Vagina (tissue), 2 donors: Measurements from ENCODE around the gene RUNX2. TPM values are rescaled to one million over a fixed set of nuclear protein-coding genes. Genes with fewer than 3 reads are reported as not detected.

Experiments
- DNase-seq, 2 donors: peaks; one replicate each; pipeline ENCODE4 v3.0.0-alpha.2; 2017; ENCODE audit errors: extremely low spot score in 2 of 2
- H3K27ac ChIP-seq: fragments of 200-600 bp; sonication (generic); one replicate; pipeline ENCODE4 v1.5.1; 2019
- H3K27me3 ChIP-seq: fragments of 200-600 bp; sonication (generic); one replicate; pipeline ENCODE4 v1.5.1; 2019
- H3K36me3 ChIP-seq, 2 donors: fragments of 200-600 bp; sonication (generic); one replicate each; pipeline ENCODE4 v1.5.1; 2017 to 2019
- H3K4me1 ChIP-seq: fragments of 200-600 bp; sonication (generic); one replicate; pipeline ENCODE4 v1.5.1; 2019
- H3K4me3 ChIP-seq, 2 donors: fragments of 200-600 bp; sonication (generic); 1 replicate in 1 of 2; 2 replicates in 1 of 2; pipeline ENCODE4 v1.5.1; 2016 to 2019
- H3K9me3 ChIP-seq: fragments of 200-600 bp; sonication (generic); one replicate; pipeline ENCODE4 v1.5.1; 2019
- CTCF ChIP-seq, 3 experiments: fragments of 450-650 bp in 2 of 3; fragments of 200-600 bp in 1 of 3; sonication (generic) in 1 of 3; IDR thresholded peaks; one replicate each; pipeline ENCODE4 v1.5.1; 2017 to 2019; ENCODE audit warnings: antibody characterized with exemption in 3 of 3, mild to moderate bottlenecking in 2 of 3, moderate library complexity in 2 of 3
- POLR2A ChIP-seq, 2 donors: fragments of 450-650 bp; IDR thresholded peaks; one replicate each; pipeline ENCODE4 v1.6.1; 2017; ENCODE audit warnings: antibody characterized with exemption in 2 of 2, mild to moderate bottlenecking in 2 of 2, moderate library complexity in 2 of 2
- POLR2AphosphoS5 ChIP-seq, 2 donors: sonication (generic); formaldehyde crosslinking; IDR thresholded peaks; one replicate each; pipeline ENCODE4 v1.9.0; 2017; ENCODE audit warnings: antibody characterized with exemption in 2 of 2, mild to moderate bottlenecking in 2 of 2, low read depth in 1 of 2; ENCODE audit not compliant: insufficient read depth in 1 of 2
- intact Hi-C: fragments of 100-400 bp; cut with DNase I; formaldehyde crosslinking; loops from one replicate; pipeline ENCODE4 v1.15.1; 2023
- total RNA-seq: library from RNA; depleted of rRNA; stranded (reverse); fragments of >200 nt; gene quantifications from one replicate; pipeline ENCODE4 v1.2.3, GENCODE V29; 2016

Gene RUNX2
- total RNA-seq, 1 donor from 2014 or later: 13.0 TPM

- Histone ChIP-seq H3K4me3 (no peak overlapping the region), H3K4me1 (peaks cover 8% of the 10 kb centered on the region), H3K27ac (no peak overlapping the region), H3K9me3 (no peaks in the 10 kb centered on the region), H3K27me3 (no peaks in the 10 kb centered on the region), H3K36me3 (no peaks in the 10 kb centered on the region)
- DNase-seq: no peak
- no peak for TF ChIP-seq POLR2A (IDR thresholded peaks at IDR 0.05)
- no peak for TF ChIP-seq POLR2AphosphoS5 (IDR thresholded peaks at IDR 0.05; ENCODE audit: insufficient read depth in 1 of 2, low read depth in 1 of 2)
- TF ChIP-seq CTCF (IDR thresholded peaks at IDR 0.05): no peak
- intact Hi-C loops: no loop called here
Measured at GRCh38 chr6:45382391-45382790, 54.3 kb downstream of the RUNX2 start.

- no peak for DNase-seq
- no peaks in the 10 kb centered on the region for H3K9me3 ChIP-seq
- intact Hi-C loops: no loop called here
- no peak overlapping the region for H3K27ac ChIP-seq
- H3K27me3 ChIP-seq: no peaks in the 10 kb centered on the region
- TF ChIP-seq POLR2AphosphoS5 (IDR thresholded peaks at IDR 0.05; ENCODE audit: insufficient read depth in 1 of 2, low read depth in 1 of 2) (no peak), CTCF (IDR thresholded peaks at IDR 0.05) (no peak), POLR2A (IDR thresholded peaks at IDR 0.05) (no peak)
- no peaks in the 10 kb centered on the region for H3K36me3 ChIP-seq
- no peak overlapping the region for H3K4me3 ChIP-seq
- H3K4me1 ChIP-seq: no peaks in the 10 kb centered on the region
Measured at GRCh38 chr6:45386501-45386900, 58.4 kb downstream of the RUNX2 start.

- no peaks in the 10 kb centered on the region for H3K27me3 ChIP-seq
- H3K4me1 ChIP-seq: no peaks in the 10 kb centered on the region
- no peak overlapping the region for H3K4me3 ChIP-seq
- H3K9me3 ChIP-seq: no peaks in the 10 kb centered on the region
- H3K36me3 ChIP-seq: no peaks in the 10 kb centered on the region
- H3K27ac ChIP-seq: no peak overlapping the region
- DNase-seq: no peak
- TF ChIP-seq POLR2AphosphoS5 (IDR thresholded peaks at IDR 0.05; ENCODE audit: insufficient read depth in 1 of 2, low read depth in 1 of 2) (no peak), POLR2A (IDR thresholded peaks at IDR 0.05) (no peak), CTCF (IDR thresholded peaks at IDR 0.05) (no peak)
- intact Hi-C loops: no loop called here
Measured at GRCh38 chr6:45387236-45387635, 59.1 kb downstream of the RUNX2 start.

- intact Hi-C loops: no loop called here
- Histone ChIP-seq H3K9me3 (no peaks in the 10 kb centered on the region), H3K4me1 (no peaks in the 10 kb centered on the region), H3K27ac (no peak overlapping the region), H3K4me3 (no peak overlapping the region), H3K27me3 (no peaks in the 10 kb centered on the region), H3K36me3 (no peaks in the 10 kb centered on the region)
- no peak for TF ChIP-seq CTCF (IDR thresholded peaks at IDR 0.05)
- TF ChIP-seq POLR2A (IDR thresholded peaks at IDR 0.05): no peak
- TF ChIP-seq POLR2AphosphoS5 (IDR thresholded peaks at IDR 0.05; ENCODE audit: insufficient read depth in 1 of 2, low read depth in 1 of 2): no peak
- DNase-seq: no peak
Measured at GRCh38 chr6:45388328-45388727, 60.2 kb downstream of the RUNX2 start.

- Histone ChIP-seq H3K36me3 (no peaks in the 10 kb centered on the region), H3K4me1 (no peaks in the 10 kb centered on the region), H3K27me3 (no peaks in the 10 kb centered on the region), H3K27ac (no peak overlapping the region), H3K4me3 (no peak overlapping the region), H3K9me3 (no peaks in the 10 kb centered on the region)
- TF ChIP-seq POLR2A (IDR thresholded peaks at IDR 0.05) (no peak), POLR2AphosphoS5 (IDR thresholded peaks at IDR 0.05; ENCODE audit: insufficient read depth in 1 of 2, low read depth in 1 of 2) (no peak), CTCF (IDR thresholded peaks at IDR 0.05) (no peak)
- intact Hi-C loops: no loop called here
- DNase-seq: no peak
Measured at GRCh38 chr6:45394586-45395095, 66.5 kb downstream of the RUNX2 start.
